HG03039 (cell line): ENCODE results near the gene PRKRIP1.
"Not testable (repeated sequence)": the region's sequence is repeated elsewhere in the genome, so short reads cannot be mapped to it uniquely, and the experiment has no call there.

Source experiments
- ATAC-seq: cut with Tn5 transposase; IDR thresholded peaks from one replicate; pipeline ENCODE4 v1.9.1; 2021; ENCODE audit warnings: mild to moderate bottlenecking, moderate library complexity; ENCODE audit not compliant: unreplicated experiment

PRKRIP1 gene

DNA sequence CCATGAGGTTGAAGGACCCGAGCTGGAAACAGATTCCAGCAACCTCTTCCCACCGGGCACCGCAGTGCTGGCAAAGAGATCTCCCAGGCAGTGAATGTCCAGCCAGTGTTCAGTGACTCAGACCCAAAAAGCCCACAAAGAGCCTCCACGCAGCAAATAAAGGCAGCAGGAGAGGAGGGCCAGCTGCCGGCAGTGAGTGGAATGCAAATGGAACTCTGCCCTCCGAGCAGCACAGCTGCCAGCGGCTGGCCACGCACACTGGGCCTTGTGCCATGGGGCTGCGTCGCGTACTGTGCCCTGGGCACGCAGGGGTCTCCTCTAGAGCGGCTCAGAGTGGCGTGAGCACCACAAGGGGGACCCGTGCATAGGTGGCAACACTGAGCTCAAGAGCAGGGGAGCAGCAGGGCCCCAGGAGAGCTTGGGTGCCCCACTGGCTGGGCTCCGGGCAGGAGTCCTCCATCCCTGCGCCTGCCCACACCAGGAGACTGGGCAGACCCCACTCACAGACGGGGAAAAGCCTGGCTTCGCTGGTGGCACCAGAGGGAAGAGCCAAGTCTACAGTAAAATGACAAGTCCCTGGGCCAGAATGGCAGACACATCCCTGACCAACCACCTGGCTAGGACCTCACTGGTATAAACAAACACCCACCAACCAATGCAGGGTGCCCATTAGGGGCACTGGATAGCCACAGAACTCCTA is 78.7 kb downstream of the PRKRIP1 start:
- ATAC-seq: not testable (repeated sequence)
